Superior temporal gyrus (tissue), 1 donor: ENCODE measurements around the gene NDUFA5.
A peak's percentile ranks its signal among the peaks of the same experiment; 100 is the strongest.
"Not testable (repeated sequence)": the region's sequence is repeated elsewhere in the genome, so short reads cannot be mapped to it uniquely, and the experiment has no call there.

Experiments used
- DNase-seq: peaks from one replicate; pipeline ENCODE4 v3.0.0-alpha.2; 2016; ENCODE audit errors: extremely low spot score

Gene NDUFA5

DNA sequence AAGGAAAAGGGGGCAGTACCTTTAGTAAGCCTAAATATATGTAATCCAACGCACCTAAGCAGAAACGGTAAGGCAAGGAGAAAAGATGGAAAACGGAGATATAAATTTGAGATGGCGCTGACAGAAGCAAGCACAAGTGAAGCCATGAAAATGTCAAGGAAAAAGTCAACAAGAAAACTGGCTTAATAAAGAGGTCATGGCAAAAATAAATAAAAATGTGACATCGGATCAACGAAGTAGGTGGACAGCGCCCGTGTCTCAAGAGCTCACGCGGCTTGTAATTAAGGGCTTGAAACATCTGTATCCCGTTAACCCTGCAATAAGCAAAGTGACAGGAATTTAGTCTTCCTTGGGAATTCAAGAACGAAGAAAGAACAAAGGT is 611 bp downstream of the NDUFA5 start:
- no peak for DNase-seq

DNA sequence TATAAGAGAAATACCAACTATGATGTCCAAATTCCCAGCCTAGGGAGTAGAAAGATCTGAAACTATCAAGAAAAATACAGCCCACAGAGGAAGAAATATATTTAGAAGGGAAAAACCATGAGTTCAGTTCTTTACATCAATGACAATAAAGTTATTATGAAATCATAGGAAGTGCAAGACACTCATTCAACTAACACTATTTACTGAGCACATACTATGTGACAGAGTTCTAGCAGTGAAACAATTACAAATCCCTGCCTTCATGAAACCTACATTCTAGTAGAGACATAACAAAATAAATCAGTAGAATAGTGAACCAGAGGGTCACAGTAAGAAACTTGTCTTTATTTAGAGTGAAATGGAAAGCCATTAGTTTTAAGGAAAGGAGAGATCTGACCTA is 2.1 kb downstream of the NDUFA5 start:
- no peak for DNase-seq

DNA sequence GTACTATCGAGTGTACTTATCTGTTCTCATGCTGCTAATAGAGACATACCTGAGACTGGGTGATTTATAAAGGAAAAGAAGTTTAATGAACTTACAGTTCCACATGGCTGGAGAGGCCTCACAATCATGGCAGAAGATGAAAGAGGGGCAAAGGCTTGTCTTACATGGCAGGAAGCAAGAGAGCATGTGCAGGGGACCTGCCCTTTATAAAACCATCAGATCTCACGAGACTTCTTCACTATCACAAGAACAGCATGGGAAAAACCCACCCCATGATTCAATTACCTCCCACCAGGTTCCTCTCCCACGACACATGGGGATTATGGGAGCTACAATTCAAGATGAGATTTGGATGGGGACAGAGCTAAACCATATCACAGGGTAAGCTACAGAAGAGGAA is 4.5 kb downstream of the NDUFA5 start:
- no peak for DNase-seq

DNA sequence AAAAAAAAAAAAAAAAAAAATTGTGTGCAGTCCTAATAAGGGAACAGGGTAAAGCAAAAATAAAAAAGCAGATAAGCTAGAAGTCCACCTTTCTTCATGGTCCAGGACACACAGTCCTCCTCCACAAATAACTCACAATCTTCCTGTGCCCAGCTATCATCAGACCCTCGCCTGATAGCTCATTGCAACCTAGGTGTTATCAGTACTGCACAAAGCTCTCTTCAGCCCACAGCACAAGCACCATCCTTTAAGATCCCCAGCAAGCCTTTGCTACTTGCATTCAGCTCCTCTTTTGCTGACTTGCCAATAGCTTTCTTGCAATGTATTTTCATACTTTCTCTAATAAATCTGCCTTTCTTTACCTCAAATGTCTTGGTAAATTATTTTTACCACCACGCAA is 5.0 kb downstream of the NDUFA5 start:
- DNase-seq: no peak

DNA sequence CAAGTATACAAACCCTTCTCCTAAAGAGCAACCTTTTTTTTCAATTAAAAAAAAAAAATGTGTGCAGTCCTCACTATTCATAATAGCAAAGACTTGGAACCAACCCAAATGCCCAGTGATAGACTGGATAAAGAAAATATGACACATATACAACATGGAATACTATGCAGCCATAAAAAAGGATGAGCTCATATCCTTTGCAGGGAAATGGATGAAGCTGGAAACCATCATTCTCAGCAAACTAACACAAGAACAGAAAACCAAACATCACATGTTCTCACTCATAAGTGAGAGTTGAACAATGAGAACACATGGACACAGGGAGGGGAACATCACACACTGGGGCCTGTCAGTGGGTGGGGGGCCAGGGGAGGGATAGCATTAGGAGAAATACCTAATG is 5.5 kb downstream of the NDUFA5 start:
- not testable (repeated sequence) for DNase-seq

DNA sequence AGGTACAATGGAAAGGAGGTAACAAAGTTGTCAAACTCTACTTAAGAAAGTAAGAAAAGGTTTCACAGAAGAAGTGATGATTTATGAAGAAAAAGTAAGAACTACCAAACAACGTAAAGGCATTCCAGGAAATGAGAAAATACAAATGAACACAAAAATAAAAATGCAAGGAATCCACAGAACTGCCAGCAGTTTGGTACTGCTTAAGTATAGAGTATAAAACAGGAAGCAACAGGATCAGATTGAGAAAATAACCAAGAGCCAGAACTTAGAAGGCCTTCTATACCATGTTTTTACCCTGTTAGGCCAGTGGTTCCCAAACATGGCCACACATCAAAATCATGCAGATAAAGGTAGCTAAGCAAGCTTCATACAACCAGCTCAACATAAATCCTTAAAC is 9.2 kb downstream of the NDUFA5 start:
- DNase-seq: no peak

DNA sequence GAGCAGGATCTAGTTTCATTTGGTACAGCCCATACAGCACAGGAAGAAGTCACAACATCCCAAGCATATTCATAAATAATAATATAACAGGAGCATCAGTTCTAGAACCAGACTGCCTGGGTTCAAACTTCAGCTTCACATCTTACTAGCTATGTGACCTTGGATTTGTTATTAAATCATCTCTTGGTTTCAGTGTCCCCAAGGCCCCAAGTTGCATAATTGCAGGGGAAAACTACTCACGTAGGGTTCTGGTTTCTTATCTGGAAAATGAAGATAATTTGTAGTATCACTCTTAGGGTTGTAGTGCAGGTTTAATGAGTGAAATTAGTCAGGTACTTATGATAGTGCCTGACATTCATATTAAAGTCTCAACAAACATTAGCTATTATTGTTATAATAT is 17.7 kb downstream of the NDUFA5 start:
- no peak for DNase-seq

DNA sequence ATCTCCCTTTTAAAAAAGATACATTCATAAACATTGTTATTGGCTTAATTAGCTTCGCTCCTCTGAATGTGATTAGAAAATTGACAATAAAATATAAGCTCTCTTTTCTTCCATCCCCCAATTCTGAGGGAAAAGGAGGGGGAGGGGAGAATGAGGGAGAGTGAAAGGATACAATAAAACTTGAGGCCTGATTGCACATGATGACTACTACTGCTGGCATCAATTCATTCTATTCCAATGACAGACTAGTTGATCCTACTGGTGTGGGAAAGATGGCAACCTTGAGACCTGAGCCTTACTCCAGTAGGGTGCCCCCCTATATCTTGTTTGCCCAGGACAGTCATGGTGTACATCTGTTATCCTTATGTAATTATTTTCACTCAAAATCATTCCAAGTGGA is 18.7 kb downstream of the NDUFA5 start:
- DNase-seq: no peak

DNA sequence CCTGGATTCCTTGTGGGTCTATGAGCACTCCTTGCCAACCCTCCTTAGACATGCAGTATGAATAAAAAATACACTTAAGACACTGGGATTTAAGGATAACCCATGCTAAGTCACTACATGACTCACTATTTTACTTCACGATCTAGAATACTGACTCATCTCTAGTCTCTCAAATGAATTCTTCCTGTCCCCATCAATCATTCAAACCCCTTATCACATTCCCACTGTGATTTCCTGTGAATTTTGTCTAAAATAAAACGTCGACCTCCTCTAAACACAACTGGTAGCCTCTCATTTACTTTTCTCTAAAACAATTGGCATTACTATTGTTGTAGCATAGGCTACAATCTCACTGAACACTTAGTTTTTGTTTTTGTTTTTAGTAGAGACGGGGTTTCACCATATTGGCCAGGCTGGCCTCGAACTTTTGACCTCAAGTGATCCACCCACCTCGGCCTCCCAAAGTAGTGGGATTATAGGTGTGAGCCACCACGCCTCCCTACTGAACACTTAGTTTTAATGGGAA is 19.4 kb downstream of the NDUFA5 start:
- peak; percentile 27 for DNase-seq

DNA sequence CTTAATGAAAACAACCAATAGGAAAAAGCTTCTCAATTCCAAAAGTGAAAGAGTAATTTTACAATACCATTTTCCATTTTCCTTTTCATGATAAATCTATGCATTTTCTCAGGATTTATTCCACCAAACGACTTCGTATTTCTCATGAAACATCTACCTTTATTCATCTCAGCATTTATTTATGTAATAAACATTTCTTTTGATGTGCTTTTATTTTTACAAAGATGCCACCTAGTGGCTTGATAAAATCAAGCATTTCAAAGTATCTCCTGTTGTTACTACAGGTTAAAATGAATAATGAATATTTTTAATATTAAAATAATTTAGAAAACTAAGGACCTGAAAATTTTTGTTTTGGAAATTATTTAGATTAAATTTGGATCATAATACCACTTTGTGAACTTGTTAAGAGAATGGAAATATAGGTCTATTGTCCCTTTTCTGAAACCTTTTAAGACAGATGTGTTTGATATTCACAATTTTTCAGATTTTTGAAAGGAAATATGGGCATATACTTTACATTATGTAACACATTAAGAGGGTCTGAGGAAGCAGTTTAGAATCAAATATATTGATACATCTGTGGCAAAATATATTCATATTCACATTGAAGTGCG is 20.5 kb downstream of the NDUFA5 start:
- peak; percentile 63 for DNase-seq

DNA sequence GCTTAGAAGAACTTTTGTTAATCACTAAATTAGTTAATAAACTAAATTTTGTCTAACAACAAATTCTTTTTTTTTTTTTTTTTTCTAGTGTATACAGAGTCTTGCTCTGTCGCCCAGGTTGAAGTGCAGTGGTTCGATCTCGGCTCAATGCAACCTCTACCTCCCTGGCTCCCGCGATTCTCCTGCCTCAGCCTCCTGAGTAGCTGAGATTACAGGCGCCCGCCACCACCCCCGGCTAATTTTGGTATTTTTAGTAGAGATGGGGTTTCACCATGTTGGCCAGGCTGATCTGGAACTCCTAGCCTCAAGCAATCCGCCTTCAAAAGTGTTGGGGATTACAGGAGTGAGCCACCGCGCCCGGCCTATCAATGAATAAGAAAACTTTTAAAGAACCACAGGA is 22.1 kb downstream of the NDUFA5 start:
- no peak for DNase-seq

DNA sequence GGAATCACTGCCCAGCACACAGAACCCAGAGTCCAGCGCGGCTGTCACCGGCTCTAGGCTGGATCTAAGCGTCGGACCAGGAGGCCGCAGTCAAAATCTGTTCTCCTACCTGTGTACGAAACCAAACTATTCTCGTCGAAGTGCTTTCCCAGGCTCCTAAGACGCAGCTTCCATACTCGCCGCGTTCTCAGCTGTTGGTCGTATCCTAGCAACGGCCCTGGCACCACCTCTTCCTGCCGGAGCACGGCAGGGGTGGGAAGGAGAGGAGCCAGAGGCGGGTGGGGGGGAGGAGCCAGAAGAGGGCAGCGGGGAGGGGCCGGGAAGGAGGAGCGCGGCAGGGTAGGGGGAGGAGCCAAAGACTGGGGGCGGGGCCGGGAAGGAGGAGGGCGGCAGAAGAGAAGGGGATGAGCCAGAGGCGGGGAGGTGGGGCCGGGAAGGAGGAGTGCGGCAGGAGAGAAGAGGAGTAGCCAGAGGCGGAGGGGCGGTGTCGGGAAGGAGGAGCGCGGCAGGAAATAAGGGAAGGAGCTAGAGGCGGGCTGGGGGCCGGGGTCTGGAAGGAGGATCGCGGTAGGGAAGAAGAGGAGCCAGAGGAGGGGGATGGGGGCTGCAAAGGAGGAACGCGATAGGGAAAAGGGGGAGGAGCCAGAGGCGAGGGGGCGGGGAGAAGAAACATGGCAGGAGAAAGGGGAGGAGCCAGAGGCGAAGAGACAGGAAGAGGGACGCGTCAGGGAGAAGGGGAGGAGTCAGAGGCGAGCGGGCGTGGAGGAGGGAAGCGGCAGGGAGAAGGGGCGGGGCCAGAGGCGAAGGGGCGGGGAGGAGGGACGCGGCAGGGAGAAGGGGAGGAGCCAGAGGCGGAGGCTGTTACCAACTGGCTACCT is 23.0 kb downstream of the NDUFA5 start, which contains the start of gene IQUB:
TSS of gene IQUB (minus strand) at position 213 of the 878 bp plus-strand sequence. CDS start 22,255 bp downstream, outside the sequence.
- peak; percentile 96 for DNase-seq

DNA sequence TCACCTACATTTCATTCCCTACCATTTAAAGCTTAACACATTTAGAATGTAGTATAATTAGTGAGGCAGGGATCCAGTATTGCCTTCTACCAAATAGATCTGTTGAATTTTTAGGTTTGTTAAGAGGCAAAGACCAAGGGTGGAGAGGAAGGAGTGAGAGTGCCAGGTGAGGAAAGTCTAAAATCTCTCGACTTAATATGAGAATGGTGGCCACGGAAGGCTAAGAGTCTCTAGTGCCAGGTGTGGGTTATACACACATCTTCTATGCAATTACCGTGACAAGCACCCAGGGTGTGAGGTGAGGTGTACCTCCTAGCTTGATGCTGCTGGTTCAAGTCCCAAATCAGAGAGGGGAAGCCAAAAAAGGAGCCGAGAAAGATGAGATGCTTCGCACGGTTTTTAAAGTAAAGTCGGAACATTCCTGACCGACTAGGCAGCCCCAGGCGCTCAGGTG is 23.7 kb downstream of the NDUFA5 start:
- peak; percentile 44 for DNase-seq

DNA sequence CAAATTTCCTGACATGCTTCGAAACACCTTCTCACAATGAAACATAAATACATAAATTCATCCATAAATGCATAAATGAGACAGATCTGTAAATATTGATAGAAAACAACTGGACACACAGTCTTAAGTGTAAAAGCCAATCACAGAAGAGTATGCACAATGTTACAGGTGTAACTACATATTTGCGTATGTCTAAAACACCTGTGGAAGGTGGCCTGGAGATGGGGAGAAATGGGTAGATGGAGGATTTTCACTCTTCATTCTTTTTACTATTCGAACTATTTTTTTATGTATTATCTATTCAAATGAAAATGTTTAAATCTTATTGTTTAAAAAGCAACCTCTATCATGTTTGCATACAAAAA is 24.1 kb downstream of the NDUFA5 start:
- peak; percentile 27 for DNase-seq

DNA sequence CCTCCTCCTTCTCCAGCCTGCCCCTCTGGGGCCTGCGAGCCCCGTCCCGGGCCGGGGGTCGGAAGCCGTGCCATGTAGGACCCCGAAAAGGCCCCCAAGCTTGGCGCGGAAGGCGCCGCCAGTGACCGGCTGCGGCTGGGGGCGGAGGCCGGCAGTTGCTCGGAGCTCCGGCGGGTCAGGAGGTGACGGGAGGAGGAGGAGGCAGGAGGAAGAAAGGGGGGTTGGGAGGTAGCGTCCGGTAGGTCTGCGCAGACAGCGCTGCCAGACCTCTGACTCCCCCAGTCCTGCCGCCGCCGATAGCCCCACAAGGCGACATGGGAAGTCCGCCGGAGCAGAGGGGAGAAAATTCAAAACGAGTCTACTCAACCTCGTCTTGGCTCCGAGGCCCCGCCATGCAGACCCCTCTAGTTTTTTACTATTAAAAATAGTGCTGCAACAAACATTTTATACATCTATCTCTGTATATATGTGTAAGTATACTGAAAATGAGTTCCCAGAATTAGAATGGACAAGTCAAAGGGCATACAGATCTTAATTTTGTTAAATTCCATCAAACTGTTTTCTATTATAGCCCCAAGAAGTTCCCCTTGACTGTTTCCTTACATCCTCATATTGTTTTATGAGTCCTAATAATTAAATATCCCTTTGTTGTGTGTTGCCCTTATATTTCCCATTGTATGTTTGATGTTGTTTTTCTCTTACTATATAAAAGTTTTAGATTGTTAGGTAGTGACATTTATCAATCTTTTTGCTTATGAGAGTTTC is 24.6 kb downstream of the NDUFA5 start:
- DNase-seq: not testable (repeated sequence)

DNA sequence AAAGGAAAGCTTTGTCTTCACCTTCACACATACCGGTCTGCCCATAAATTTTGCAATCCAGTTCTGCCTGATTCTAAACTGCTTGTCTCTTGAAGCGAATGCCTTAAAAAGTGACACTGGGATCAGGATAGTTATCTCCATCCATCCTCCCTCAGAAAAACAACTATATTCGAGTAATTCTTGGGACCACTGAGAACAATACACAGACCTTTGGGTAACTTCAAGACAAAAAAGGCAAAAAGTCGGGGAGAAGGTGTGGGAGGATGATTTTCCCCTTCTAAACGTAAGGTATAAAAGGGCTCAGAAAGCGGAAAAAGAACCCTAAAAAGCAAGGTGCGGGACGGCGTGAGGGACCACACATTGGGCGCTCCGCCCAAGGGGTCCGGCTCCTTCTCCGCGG is 25.3 kb downstream of the NDUFA5 start:
- DNase-seq: not testable (repeated sequence)

DNA sequence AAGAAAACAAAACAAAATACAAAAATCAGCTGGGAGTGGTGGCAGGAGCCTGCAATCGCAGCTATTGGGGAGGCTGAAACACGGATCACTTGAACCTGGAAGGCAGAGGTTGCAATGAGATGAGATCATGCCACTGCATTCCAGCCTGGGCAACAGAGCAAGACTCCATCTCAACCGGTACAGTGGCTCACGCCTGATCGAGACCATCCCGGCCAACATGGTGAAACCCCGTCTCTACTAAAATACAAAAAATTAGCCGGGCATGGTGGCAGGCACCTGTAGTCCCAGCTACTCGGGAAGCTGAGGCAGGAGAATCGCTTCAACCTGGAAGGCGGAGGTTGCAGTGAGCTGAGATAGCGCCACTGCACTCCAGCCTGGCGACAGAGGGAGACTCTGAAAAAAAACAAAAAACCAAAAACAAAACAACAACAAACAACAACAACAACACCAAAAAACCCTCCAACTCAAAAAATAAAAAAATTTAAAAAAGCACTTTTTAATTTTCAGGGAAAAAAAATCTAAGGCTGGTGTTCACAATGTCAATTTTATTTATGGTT is 27.5 kb downstream of the NDUFA5 start:
- DNase-seq: not testable (repeated sequence)

DNA sequence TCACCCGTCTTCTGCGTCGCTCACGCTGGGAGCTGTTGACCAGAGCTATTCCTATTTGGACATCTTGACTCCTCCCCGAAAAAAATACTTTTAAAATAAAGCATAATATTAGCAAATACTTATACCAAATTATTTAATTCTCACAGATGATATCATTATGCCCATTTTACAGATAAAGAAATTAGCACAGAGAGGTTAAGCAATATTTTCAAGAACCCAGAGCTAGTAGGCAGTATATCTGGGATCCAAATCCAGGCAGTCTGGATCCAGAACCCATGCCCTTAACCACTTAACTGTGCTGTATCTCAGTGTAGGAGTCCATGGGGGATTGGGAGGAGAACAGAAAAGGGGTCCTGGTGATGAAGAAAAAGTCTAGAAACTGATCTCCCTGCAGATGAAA is 29.4 kb downstream of the NDUFA5 start:
- no peak for DNase-seq

DNA sequence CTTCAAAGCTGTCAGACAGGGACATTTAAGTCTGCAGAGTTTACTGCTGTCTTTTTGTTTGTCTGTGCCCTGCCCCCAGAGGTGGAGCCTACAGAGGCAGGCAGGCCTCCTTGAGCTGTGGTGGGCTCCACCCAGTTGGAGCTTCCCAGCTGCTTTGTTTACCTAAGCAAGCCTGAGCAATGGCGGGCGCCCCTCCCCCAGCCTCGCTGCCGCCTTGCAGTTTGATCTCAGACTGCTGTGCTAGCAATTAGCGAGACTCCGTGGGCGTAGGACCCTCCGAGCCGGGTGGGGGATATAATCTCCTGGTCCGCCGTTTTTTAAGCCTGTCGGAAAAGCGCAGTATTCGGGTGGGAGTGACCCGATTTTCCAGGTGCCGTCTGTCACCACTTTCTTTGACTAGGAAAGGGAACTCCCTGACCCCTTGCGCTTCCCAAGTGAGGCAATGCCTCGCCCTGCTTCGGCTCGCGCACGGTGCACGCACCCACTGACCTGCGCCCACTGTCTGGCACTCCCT is 29.8 kb downstream of the NDUFA5 start:
- DNase-seq: not testable (repeated sequence)

DNA sequence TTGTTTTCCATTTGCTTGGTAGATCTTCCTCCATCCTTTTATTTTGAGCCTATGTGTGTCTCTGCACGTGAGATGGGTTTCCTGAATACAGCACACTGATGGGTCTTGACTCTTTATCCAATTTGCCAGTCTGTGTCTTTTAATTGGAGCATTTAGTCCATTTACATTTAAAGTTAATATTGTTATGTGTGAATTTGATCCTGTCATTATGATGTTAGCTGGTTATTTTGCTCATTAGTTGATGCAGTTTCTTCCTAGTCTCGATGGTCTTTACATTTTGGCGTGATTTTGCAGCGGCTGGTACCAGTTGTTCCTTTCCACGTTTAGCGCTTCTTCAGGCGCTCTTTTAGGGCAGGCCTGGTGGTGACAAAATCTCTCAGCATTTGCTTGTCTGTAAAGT is 31.1 kb downstream of the NDUFA5 start:
- not testable (repeated sequence) for DNase-seq

DNA sequence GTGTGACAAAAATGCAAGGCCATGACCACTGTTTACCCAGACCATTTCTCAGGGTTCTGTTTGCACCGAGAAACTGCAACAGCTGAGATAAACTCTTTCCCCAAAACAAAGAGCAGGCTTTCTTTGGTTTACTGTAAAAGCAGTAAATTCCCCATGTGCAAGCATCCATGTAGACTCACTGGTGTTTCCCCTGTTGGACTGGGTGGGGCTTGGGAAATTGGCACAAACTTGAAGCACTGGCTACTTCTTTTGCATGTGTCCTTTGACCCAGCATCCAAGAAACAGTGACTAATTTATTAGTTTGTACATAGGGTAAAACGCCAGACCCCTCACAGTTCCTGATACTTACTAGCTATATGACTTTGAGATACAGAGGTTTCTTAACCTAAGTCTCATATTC is 35.6 kb downstream of the NDUFA5 start:
- no peak for DNase-seq

DNA sequence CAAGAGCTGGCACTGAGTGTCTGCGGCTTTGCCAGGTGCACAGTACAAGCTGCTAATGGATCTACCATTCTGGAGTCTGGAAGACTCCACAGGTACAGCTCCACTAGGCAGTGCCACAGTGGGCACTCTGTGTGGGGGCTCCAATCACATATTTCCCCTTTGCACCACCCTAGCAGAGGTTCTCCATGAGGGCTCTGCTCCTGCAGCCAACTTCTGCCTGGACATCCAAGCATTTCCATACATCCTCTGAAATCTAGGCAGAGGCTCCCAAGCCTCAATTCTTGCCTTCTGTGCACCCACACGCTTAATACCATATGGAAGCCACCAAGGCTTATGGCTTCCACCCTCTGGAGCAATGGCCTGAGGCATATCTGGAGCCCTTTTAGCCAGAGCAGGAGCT is 52.4 kb downstream of the NDUFA5 start:
- no peak for DNase-seq
